SU-DHL-6 (cell line): ENCODE data around the gene MPLKIP.
"Not testable (repeated sequence)": the region's sequence is repeated elsewhere in the genome, so short reads cannot be mapped to it uniquely, and the experiment has no call there.

Experiments used
- H2AFZ ChIP-seq: fragments of 200-600 bp; sonication (generic); 2 replicates; pipeline ENCODE4 v1.6.1; 2014; ENCODE audit warnings: low read depth, mild to moderate bottlenecking, moderate library complexity, mixed read lengths, antibody characterized with exemption, low read length; ENCODE audit not compliant: severe bottlenecking
- H3F3A ChIP-seq: fragments of 200-600 bp; shearing (Covaris generic); 2 replicates; pipeline ENCODE4 v1.6.0; 2016; ENCODE audit warnings: antibody characterized with exemption, mild to moderate bottlenecking; ENCODE audit not compliant: insufficient read depth
- H3K27ac ChIP-seq: fragments of 200-600 bp; sonication (generic); 2 replicates; pipeline ENCODE4 v1.5.1; 2016; ENCODE audit warnings: low read depth, mild to moderate bottlenecking, low read length, moderate library complexity, mixed read lengths
- H3K27me3 ChIP-seq: fragments of 200-600 bp; sonication (generic), shearing (Covaris generic); 2 replicates; pipeline ENCODE4 v1.6.0; 2014; ENCODE audit warnings: mild to moderate bottlenecking, low read length
- H3K36me3 ChIP-seq: fragments of 200-600 bp; sonication (generic); 2 replicates; pipeline ENCODE4 v1.6.1; 2014; ENCODE audit warnings: mild to moderate bottlenecking, low read length, mixed read lengths
- H3K4me2 ChIP-seq: fragments of 300-600, 200-600 bp; shearing (Covaris generic), sonication (generic); 2 replicates; pipeline ENCODE4 v1.6.0; 2014; ENCODE audit warnings: low read length, low read depth, mild to moderate bottlenecking; ENCODE audit not compliant: poor library complexity, severe bottlenecking
- H3K4me3 ChIP-seq: fragments of 200-600 bp; sonication (generic); 2 replicates; pipeline ENCODE4 v1.5.1; 2014; ENCODE audit warnings: antibody characterized with exemption, low read length, mild to moderate bottlenecking, mixed read lengths; ENCODE audit not compliant: insufficient read depth, poor library complexity, severe bottlenecking
- H3K79me2 ChIP-seq: fragments of 200-600 bp; sonication (generic); 2 replicates; pipeline ENCODE4 v1.6.1; 2014; ENCODE audit warnings: mild to moderate bottlenecking, low read length, moderate library complexity; ENCODE audit not compliant: insufficient read depth
- H3K9ac ChIP-seq: fragments of 200-600 bp; sonication (generic); 2 replicates; pipeline ENCODE4 v1.7.0; 2014; ENCODE audit warnings: mild to moderate bottlenecking, low read length
- H3K9me2 ChIP-seq: fragments of 200-600 bp; sonication (generic); replicated peaks from 2 replicates; pipeline ENCODE4 v1.6.1; 2014; ENCODE audit warnings: low read length; ENCODE audit not compliant: insufficient read depth
- H3K9me3 ChIP-seq: fragments of 200-600 bp; sonication (generic); 2 replicates; pipeline ENCODE4 v1.6.1; 2014; ENCODE audit warnings: low read length, mixed read lengths; ENCODE audit not compliant: insufficient read depth
- H4K20me1 ChIP-seq: fragments of 200-600 bp; sonication (generic); 2 replicates; pipeline ENCODE4 v1.6.1; 2014; ENCODE audit warnings: low read depth, mild to moderate bottlenecking, antibody characterized with exemption, low read length, moderate library complexity, mixed read lengths
- EZH2phosphoT487 ChIP-seq: fragments of 200-600 bp; sonication (generic), shearing (Covaris generic); conservative IDR thresholded peaks from 2 replicates; pipeline ENCODE4 v1.6.1; 2018; ENCODE audit warnings: mild to moderate bottlenecking, antibody characterized with exemption, low read length, moderate library complexity, mixed read lengths
- TF ChIP-seq, protein P1 (sequence below): fragments of 200-600 bp; sonication (generic); IDR thresholded peaks from one replicate; pipeline ENCODE4 v1.5.1; 2017; ENCODE audit warnings: antibody characterized with exemption, mild to moderate bottlenecking, low read length, moderate library complexity; ENCODE audit not compliant: insufficient read depth, poor library complexity, severe bottlenecking

The MPLKIP gene

DNA sequence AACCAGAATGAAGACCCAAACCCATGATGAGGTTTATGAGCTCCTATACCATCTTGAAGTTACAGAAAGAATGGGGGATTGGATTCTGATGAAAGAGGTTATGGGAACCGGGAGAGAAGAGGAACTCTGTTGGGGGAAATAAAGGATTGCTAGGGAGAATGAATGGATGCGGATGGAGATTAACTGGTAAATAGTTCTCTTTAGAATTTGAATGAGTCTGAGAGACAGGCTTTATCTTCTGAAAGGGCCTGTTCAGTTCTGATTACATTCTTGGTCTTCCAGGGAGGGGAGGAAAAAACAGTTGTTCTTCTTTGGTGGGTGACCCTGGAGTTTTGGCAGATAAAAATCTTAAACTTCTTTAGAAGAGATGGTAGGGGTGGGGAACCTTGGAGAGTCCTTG is 14.2 kb upstream of the MPLKIP start:
- H3K27ac ChIP-seq = no peak overlapping the region
- H3K9me3 ChIP-seq = no peaks in the 10 kb centered on the region
- H3K9me2 ChIP-seq = no peaks in the 10 kb centered on the region
- H3K79me2 ChIP-seq = no peaks in the 10 kb centered on the region
- H3K4me2 ChIP-seq = no peak overlapping the region
- no peak overlapping the region for H3K9ac ChIP-seq
- no peak overlapping the region for H3K4me3 ChIP-seq
- no peaks in the 10 kb centered on the region for H3K36me3 ChIP-seq
- no peaks in the 10 kb centered on the region for H3F3A ChIP-seq
- no peaks in the 10 kb centered on the region for H4K20me1 ChIP-seq
- H2AFZ ChIP-seq = no peak overlapping the region
- no peak for TF ChIP-seq EZH2phosphoT487
- TF ChIP-seq, protein P1, sequence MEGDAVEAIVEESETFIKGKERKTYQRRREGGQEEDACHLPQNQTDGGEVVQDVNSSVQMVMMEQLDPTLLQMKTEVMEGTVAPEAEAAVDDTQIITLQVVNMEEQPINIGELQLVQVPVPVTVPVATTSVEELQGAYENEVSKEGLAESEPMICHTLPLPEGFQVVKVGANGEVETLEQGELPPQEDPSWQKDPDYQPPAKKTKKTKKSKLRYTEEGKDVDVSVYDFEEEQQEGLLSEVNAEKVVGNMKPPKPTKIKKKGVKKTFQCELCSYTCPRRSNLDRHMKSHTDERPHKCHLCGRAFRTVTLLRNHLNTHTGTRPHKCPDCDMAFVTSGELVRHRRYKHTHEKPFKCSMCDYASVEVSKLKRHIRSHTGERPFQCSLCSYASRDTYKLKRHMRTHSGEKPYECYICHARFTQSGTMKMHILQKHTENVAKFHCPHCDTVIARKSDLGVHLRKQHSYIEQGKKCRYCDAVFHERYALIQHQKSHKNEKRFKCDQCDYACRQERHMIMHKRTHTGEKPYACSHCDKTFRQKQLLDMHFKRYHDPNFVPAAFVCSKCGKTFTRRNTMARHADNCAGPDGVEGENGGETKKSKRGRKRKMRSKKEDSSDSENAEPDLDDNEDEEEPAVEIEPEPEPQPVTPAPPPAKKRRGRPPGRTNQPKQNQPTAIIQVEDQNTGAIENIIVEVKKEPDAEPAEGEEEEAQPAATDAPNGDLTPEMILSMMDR = no peak
- H3K27me3 ChIP-seq = no peaks in the 10 kb centered on the region

DNA sequence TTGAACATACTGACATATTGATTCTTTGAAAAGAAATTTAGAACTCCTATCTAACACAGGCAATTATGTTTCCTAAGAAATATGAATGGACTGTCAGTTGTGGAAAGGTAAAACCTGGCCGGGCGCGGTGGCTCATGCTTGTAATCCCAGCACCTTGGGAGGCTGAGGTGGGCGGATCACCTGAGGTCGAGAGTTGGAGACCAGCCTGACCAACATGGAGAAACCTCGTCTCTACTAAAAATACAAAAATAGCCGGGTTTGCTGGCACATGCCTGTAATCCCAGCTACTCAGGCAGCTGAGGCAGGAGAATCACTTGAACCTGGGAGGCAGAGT is 13.8 kb upstream of the MPLKIP start:
- H3K27ac ChIP-seq, H3K9me3 ChIP-seq, H3K36me3 ChIP-seq, H3K79me2 ChIP-seq, H3K4me3 ChIP-seq, H4K20me1 ChIP-seq, H3F3A ChIP-seq, H2AFZ ChIP-seq, H3K9me2 ChIP-seq, H3K4me2 ChIP-seq, H3K27me3 ChIP-seq, H3K9ac ChIP-seq: not testable (repeated sequence)

DNA sequence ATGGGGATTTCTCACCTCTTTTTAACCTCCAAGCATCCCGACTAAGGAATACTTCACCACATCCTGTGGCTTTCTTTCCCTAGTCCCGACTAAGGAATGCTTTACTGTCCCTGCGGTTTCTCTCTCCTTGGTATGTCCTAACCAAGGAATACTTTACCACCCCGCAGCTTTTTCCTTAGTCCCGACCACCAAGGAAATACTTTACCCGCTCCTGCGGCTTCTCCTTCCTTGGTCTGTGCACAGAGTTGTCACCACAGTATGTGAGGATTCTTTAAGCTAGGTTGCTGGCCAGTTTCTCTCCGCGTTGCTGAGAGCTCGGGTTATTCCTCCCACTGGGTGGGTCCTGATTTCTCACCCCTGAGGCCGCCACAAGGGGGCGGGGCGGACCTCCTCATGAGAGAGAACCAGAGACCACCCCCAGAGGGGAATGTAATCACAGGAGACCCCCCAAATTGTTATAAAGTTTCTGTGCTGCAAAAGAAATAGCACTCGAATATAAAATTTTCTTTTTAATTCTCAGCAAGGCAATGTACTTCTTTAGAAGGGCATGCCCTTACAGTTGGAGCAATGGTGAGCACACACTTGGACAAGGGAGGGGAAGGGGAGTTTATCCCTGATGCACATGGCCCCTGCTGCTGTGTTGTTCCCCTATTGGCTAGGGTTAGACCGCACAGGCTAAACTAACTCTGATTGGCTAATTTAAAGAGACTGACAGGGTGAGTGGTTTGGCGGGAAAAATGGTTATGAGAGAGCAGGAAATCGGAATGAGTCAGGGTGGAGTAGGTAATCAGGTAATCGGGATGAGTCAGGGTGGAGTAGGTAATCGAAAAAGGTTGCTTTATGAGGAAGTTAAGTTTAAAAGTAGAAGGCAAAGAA is 13.2 kb upstream of the MPLKIP start:
- Histone ChIP-seq H3K9ac (no peak overlapping the region), H3K27ac (no peak overlapping the region), H3K4me3 (no peak overlapping the region), H3K9me3 (no peaks in the 10 kb centered on the region), H3K27me3 (no peaks in the 10 kb centered on the region), H3F3A (no peaks in the 10 kb centered on the region), H3K4me2 (no peak overlapping the region), H3K36me3 (no peaks in the 10 kb centered on the region), H4K20me1 (no peaks in the 10 kb centered on the region), H2AFZ (no peak overlapping the region), H3K79me2 (no peaks in the 10 kb centered on the region), H3K9me2 (no peaks in the 10 kb centered on the region)
- TF ChIP-seq, protein P1 = no peak
- TF ChIP-seq EZH2phosphoT487 = no peak

DNA sequence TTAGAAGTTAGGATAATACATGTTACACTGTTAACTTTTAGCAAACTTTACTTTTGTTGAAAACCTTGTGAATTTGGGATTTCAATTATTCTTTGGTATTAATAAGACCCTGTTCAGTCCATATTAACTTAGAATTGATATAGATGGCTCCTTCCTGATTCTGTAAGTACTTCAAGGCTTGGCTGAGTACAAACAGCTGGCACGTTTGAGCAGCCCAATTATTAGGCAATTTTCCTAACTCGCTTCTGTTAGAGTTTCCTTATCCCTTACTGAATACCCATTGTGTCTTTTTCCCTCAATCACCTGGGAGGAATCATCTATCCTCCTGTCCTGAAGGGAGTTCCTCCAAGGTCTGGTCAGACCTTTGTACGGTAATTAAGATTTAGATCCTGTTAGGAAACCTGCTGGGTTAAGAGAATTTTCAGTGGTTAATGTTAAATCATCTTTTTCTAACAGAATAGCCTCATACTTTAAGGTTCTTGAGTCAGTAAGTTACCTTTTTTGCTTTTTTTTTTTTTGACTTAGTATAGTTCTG is 11.2 kb upstream of the MPLKIP start:
- not testable (repeated sequence) for H3F3A ChIP-seq, H3K4me2 ChIP-seq, H3K9me2 ChIP-seq, H3K27me3 ChIP-seq, H3K27ac ChIP-seq, H3K4me3 ChIP-seq, H4K20me1 ChIP-seq, H3K9ac ChIP-seq, H2AFZ ChIP-seq, H3K79me2 ChIP-seq, H3K36me3 ChIP-seq, H3K9me3 ChIP-seq

DNA sequence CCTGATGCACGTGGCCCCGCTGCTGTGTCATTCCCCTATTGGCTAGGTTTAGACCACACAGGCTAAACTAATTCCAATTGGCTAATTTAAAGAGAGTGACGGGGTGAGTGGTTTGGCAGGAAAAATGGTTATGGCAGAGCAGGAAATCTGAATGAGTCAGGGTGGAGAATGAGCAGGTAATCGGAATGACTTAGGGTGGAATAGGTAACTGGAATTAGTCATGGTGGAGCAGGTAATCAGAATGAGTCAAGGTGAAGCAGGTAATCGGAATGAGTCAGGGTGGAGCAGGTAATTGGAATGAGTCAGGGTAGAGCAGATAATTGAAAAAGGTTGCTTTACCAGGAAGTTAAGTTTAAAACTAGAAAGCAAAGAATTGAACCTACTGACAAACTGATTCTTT is 7.5 kb upstream of the MPLKIP start:
- not testable (repeated sequence) for H3K4me3 ChIP-seq, H2AFZ ChIP-seq, H3K4me2 ChIP-seq, H3K36me3 ChIP-seq, H3F3A ChIP-seq, H3K9ac ChIP-seq, H3K9me2 ChIP-seq, H3K27ac ChIP-seq, H4K20me1 ChIP-seq, H3K79me2 ChIP-seq, H3K27me3 ChIP-seq, H3K9me3 ChIP-seq

DNA sequence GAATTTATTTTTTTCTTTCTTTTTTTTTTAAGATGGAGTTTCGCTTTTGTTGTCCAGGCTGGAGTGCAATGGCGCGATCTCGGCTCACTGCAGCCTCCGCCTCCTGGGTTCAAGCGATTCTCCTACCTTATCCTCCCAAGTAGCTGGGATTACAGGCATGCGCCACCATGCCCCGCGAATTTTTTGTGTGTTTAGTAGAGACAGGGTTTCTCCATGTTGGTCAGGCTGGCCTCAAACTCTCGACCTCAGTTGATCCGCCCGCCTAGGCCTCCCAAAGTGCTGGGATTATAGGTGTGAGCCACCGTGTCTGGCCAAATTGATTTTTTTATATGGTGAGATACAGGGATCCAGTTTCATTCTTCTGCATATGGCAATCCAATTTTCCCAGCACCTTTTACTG is 5.5 kb upstream of the MPLKIP start:
- H3K9me2 ChIP-seq, H3K4me3 ChIP-seq, H3K9me3 ChIP-seq, H3K27me3 ChIP-seq, H3K36me3 ChIP-seq, H3K27ac ChIP-seq, H3K4me2 ChIP-seq, H2AFZ ChIP-seq, H3K9ac ChIP-seq, H4K20me1 ChIP-seq, H3F3A ChIP-seq, H3K79me2 ChIP-seq: not testable (repeated sequence)
